GM12875 (cell line): Measurements from ENCODE around the gene CD27.

Source experiments
- H3K4me3 ChIP-seq: one replicate; pipeline ENCODE4 v1.5.1; 2011; ENCODE audit warnings: low read depth, low read length, control low read depth
- TF ChIP-seq, protein P1 (sequence below): IDR thresholded peaks from 2 replicates; pipeline ENCODE4 v1.5.1; 2011; ENCODE audit warnings: low read depth, mild to moderate bottlenecking, control low read depth, inconsistent platforms, low read length, moderate library complexity, borderline replicate concordance; ENCODE audit not compliant: insufficient read depth

Gene CD27

DNA sequence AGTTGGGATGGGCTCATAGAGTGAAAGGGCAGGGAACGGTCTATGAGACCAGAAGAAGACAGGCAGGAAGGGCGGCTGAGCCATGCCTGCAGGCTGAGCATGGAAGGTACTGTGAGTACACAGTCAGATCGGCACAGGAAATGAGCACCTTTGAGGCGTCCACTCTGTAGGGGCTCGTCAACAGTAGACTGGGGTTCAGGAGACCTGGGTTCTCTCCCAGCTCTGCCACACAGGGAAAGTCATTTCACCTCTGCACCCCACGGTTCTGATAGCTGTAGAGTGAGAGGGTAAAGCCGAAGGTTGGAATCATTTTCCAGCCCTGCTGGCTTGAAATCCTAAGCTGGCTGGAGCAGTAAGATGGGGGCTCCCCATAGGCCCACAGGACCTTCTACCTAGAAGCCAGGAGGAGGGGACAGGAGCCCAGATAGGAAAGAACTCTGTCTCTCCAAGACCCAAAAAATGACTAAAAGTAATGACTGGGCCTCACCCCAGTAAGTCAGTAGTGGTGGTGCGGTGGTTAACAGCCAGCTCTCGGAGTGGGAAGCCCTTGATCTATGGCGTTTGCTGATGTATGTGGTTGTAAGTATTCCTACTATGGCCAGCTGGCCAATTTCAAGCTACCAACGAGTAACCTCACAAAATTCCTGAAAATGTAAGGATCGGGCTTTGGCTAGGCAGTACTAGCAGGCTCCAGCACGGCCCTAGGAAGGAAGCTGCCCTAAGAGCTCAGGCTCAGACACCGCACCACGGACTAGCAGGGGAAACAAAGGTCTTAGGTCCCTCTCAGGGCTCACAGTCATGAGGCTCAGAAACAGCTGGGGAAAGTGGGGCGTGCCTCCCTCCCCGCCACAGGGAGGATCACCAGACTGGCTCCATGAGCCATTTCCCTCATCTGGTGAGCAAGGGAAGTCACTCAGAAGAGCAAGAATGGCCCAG lies 10.3 kb upstream of the CD27 start:
- no peak overlapping the region for H3K4me3 ChIP-seq
- TF ChIP-seq, protein P1, sequence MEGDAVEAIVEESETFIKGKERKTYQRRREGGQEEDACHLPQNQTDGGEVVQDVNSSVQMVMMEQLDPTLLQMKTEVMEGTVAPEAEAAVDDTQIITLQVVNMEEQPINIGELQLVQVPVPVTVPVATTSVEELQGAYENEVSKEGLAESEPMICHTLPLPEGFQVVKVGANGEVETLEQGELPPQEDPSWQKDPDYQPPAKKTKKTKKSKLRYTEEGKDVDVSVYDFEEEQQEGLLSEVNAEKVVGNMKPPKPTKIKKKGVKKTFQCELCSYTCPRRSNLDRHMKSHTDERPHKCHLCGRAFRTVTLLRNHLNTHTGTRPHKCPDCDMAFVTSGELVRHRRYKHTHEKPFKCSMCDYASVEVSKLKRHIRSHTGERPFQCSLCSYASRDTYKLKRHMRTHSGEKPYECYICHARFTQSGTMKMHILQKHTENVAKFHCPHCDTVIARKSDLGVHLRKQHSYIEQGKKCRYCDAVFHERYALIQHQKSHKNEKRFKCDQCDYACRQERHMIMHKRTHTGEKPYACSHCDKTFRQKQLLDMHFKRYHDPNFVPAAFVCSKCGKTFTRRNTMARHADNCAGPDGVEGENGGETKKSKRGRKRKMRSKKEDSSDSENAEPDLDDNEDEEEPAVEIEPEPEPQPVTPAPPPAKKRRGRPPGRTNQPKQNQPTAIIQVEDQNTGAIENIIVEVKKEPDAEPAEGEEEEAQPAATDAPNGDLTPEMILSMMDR, result no peak

DNA sequence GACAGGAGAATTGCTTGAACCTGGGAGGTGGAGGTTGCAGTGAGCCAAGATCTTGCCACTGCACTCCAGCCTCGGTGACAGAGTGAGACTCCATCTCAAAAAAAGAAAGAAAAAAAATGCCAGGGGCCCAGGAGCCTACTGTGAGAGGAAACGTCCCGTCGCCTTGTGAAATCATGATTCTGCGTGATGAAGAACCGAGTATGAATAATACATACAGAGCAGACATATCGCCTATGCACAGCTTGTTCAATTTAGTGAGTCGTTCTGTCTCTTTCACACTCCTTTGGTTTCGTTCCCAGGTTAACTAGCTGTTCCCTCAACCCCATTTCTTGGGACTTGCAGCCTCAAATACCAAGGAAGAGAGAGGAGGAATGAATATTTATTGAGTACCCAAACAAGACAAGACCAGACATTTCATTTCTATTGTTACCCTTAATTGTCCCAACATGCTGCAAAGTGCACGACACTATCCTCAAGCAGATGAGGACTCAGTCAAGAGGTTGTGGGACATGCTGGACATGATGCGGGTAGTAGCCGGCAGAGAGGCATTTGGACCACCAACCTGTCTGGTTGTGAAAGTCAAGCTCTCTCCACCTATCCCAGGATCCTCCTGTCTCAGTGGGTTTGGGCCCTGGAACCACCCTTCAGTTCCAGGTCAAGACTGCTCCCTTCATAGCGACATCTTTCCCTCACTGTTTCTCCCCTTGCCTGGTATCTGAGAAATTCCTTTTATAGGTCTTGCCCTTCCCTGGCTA lies 8.6 kb upstream of the CD27 start:
- TF ChIP-seq, protein P1, result no peak
- no peak overlapping the region for H3K4me3 ChIP-seq

DNA sequence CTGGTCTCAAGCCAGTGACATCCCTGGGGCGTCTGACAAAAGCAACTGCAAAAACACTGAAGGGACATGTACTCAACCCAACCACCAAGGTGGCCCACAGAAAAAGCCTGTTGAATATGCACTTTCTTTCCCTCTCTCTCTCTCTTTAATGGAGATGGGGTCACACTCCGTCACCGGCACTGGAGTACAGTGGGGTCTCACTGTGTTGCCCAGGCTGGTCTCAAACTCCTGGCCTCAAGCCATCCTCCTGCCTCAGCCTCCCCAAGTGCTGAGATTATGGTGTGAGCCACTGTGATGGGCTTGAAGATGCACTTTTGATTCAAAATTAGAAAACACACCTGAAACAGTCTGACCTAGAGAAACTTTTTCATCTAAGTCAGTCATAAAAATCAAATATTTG lies 7.2 kb upstream of the CD27 start:
- TF ChIP-seq, protein P1, result no peak
- no peak overlapping the region for H3K4me3 ChIP-seq

DNA sequence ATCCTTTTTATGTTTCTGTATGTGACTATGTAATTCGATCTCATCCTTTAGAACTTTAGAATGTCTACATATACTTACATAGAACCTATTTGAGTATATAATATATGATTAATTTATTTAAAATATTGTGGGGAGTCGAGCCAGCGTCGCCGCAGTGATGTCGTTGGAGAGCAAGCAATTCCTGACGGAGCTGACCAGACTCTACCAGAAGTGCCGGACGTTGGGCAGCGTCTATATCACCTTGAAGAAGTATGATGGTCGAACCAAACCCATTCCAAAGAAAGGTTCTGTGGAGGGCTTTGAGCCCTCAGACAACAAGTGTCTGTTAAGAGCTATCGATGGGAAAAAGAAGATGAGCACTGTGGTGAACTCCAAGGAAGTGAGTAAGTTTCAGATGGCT lies 6.4 kb upstream of the CD27 start:
- TF ChIP-seq, protein P1, result no peak
- no peak overlapping the region for H3K4me3 ChIP-seq

DNA sequence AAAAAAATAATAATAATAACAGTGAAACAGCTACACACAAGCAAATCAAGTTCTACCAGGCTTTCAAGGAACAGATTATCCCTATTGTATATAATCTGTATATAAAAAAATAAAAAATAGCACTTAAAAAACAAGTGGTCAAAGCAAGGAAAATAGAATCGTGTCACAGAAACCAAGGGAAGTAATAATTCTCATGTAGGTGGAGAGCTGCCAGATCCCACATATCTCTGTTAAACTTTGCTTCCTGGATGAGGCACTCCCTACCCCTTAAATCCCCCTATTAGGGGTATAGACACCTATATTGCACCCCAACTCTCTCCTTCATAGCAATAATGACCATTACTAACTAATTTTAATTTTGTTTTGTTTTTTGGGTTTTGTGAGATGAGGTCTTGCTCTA lies 4.4 kb upstream of the CD27 start:
- TF ChIP-seq, protein P1, result no peak
- no peak overlapping the region for H3K4me3 ChIP-seq

DNA sequence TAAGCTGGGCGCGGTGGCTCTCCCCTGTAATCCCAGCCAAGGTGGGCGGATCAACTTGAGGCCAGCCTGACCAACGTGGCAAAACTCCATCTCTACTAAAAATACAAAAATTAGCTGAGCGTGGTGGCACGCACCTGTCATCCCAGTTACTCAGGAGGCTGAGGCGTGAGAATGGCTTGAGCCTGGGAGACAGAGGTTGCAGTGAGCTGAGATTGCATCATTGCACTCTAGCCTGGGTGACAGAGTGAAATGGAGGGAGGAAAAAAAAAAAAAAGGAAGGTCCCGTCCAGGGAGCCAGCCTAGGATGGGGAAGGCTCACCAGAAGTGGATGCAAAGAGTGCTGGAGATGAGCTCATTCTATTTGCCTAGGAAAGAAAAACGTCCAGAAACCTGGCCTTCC lies 1.9 kb upstream of the CD27 start:
- H3K4me3 ChIP-seq, result peak overlapping the region; percentile 44

More for the DNA sequence above, 1.9 kb upstream of the CD27 start:
- TF ChIP-seq, protein P1, result no peak
